Choroid plexus epithelial cell (primary cell): ENCODE results near the gene ZBTB38.

Experiments
- DNase-seq: peaks from one replicate; pipeline ENCODE4 v3.0.0-alpha.2; 2010; ENCODE audit warnings: low read depth
- H3K4me3 ChIP-seq: 2 replicates; pipeline ENCODE4 v1.5.1; 2011; ENCODE audit warnings: low read depth, mild to moderate bottlenecking, control low read depth, low read length, moderate library complexity
- CTCF ChIP-seq: conservative IDR thresholded peaks from 2 replicates; pipeline ENCODE4 v1.5.1; 2011; ENCODE audit warnings: low read depth, mild to moderate bottlenecking, control low read depth, inconsistent platforms, low read length, moderate library complexity

Gene ZBTB38

DNA sequence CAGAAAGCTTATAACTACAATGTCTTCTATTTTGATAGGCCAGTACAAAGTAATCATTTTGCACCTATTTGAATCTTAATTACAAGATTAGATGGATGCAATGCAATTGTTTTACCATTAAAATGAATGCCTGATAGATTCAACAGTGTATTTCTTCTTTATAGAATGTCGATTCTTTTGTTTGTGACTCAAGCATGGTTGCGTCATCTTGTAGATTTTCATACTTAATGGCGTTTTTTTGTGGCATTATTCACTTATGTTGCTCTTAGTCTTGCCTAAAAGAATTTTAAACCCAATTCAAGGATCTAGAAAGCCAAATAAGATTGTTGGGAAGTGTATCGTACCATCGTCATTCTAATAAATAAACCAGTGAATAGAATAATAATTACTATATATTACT is 21.4 kb downstream of the ZBTB38 start:
- TF ChIP-seq CTCF, result no peak
- no peak for DNase-seq
- no peak overlapping the region for H3K4me3 ChIP-seq

DNA sequence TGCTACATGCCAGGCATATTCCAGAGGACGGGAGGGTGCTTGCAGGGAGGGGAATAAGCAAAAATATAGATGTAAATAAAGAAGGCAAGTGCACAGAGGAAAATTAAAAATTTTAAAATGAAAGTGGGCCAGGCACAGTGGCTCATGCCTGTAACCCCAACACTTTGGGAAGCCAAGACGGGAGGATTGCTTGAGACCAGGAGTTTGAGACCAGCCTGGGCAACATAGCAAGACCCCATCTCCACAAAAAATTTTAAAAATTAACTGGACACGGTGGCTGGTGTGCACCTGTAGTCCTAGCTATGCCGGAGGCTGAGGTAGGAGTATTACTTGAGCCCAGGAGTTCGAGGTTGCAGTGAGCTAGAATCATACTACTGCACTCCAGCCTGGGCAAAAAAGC is 22.4 kb downstream of the ZBTB38 start:
- TF ChIP-seq CTCF, result no peak
- H3K4me3 ChIP-seq, result no peak overlapping the region
- DNase-seq, result no peak

DNA sequence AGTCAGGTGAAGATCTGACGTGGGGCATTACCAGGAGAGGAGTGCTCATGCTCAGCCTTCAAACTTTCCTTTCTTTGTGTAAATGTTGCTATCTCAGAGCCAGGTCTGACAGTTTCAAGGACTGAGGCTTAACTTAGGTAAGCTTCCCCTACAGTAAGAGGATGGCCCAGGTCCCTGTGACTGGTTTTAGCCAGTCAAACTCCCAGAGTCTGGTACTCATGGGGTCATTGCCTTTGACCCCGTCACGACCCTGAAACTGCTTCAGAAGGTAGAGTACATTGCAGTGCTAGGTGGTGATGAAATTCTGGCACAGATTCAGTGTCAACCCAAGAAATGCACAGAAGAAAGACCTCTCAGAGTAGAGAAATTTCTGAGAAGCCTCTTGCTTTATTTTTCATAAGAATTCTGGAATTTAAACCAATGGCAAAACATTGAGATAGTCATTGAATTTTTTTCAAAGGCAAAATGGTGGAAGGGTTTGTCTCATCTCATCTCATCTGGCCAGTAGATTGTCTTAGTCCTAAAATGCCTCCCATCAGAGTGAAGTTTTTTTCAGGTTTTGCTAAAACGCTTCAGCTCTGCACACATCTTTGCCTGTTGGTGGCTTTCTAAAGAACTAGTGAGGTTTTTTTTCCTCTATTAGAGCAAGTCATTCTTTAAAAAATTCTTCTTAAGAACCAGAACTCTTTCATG is 23.1 kb downstream of the ZBTB38 start:
- no peak for TF ChIP-seq CTCF
- no peak overlapping the region for H3K4me3 ChIP-seq
- peak; percentile 90 for DNase-seq

GRCh38 chr3:141391991-141392316 is 23.6 kb downstream of the ZBTB38 start:
- no peak overlapping the region for H3K4me3 ChIP-seq
- no peak for DNase-seq
- TF ChIP-seq CTCF, result no peak

DNA sequence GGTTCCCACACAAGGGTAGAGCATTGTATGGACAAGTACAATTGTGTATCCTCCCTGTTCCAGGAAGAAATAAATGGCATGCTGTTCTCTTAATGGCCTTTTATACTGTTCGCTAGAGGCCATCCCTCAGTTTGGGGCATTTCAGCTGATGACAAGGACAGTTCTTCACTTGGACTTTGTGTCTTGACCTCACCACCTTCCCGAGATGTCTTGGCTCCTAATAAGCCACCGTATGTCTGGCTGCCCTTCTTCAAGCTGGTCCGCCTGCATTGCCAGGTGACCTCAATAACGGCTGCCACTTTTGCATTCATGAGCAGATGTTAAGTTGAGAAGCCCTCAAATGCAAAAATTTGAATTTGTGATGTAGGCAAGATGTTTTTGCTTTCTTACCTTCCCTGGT is 24.1 kb downstream of the ZBTB38 start:
- no peak overlapping the region for H3K4me3 ChIP-seq
- TF ChIP-seq CTCF, result no peak

GRCh38 chr3:141392897-141393734 is 24.8 kb downstream of the ZBTB38 start:
- no peak for TF ChIP-seq CTCF
- no peak for DNase-seq
- H3K4me3 ChIP-seq, result no peak overlapping the region

More for the DNA sequence above, 24.1 kb downstream of the ZBTB38 start:
- DNase-seq, result no peak

- H3K4me3 ChIP-seq, result no peak overlapping the region
- no peak for TF ChIP-seq CTCF
- DNase-seq, result no peak
Measured at GRCh38 chr3:141393735-141394076, 25.4 kb downstream of the ZBTB38 start.
